ENCODE data around the gene KIF16B. TPM values are rescaled to one million over a fixed set of nuclear protein-coding genes. Genes with fewer than 3 reads are reported as not detected.

KIF16B gene
- total and polyA plus RNA-seq, 2 of the 13 experiments (the other 11 are each of a cell fraction or from before 2014, with no cell fraction given): 6.9 to 18.0 TPM

- TF ChIP-seq HOXD1 (CRISPR knock-in tag; IDR thresholded peaks at IDR 0.05): no peak
- TF ChIP-seq ZIK1 (CRISPR knock-in tag; IDR thresholded peaks at IDR 0.05; ENCODE audit: borderline replicate concordance, low read depth): no peak
- TF ChIP-seq, protein P1, sequence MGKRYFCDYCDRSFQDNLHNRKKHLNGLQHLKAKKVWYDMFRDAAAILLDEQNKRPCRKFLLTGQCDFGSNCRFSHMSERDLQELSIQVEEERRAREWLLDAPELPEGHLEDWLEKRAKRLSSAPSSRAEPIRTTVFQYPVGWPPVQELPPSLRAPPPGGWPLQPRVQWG (CRISPR knock-in tag; IDR thresholded peaks at IDR 0.05; ENCODE audit: borderline replicate concordance, low read depth): no peak
- TF ChIP-seq SPEN (CRISPR knock-in tag; IDR thresholded peaks at IDR 0.05; ENCODE audit: low read depth): no peak
- TF ChIP-seq TOPORS (CRISPR knock-in tag; IDR thresholded peaks at IDR 0.05): no peak
- peak; percentile 81 for TF ChIP-seq GFI1 (CRISPR knock-in tag; IDR thresholded peaks at IDR 0.05; ENCODE audit: borderline replicate concordance)
- TF ChIP-seq RFXANK (CRISPR knock-in tag; IDR thresholded peaks at IDR 0.05): no peak
- TF ChIP-seq ZNF484 (CRISPR knock-in tag; IDR thresholded peaks at IDR 0.05; ENCODE audit: borderline replicate concordance, low read depth): no peak
- peak; percentile 98 for TF ChIP-seq TEAD3 (CRISPR knock-in tag; optimal IDR thresholded peaks at IDR 0.05; ENCODE audit: borderline replicate concordance)
- 0 out of 2 replicates have a peak, but pooled peaks have one; percentile 23 for TF ChIP-seq ZSCAN20 (CRISPR knock-in tag; IDR thresholded peaks at IDR 0.05; ENCODE audit: borderline replicate concordance)
- TF ChIP-seq ZNF30 (CRISPR knock-in tag; IDR thresholded peaks at IDR 0.05): no peak
- peak; percentile 95 for TF ChIP-seq HDAC2 (CRISPR knock-in tag; IDR thresholded peaks at IDR 0.05)
- TF ChIP-seq GTF2F1 (IDR thresholded peaks at IDR 0.05; ENCODE audit: low read length): no peak
- TF ChIP-seq PRDM10 (CRISPR knock-in tag; IDR thresholded peaks at IDR 0.05; ENCODE audit: low read depth): no peak
- TF ChIP-seq PHF21A (CRISPR knock-in tag; IDR thresholded peaks at IDR 0.05): peak; percentile 79
- peak; percentile 93 for TF ChIP-seq ZMYM4 (CRISPR knock-in tag; IDR thresholded peaks at IDR 0.05)
- peak; percentile 83 for TF ChIP-seq ISL2 (CRISPR knock-in tag; IDR thresholded peaks at IDR 0.05)
- no peak for TF ChIP-seq ZNF749 (CRISPR knock-in tag; IDR thresholded peaks at IDR 0.05; ENCODE audit: borderline replicate concordance)
- no peak for TF ChIP-seq ZSCAN25 (CRISPR knock-in tag; IDR thresholded peaks at IDR 0.05)
- TF ChIP-seq ZFP62 (CRISPR knock-in tag; IDR thresholded peaks at IDR 0.05): no peak
- TF ChIP-seq, protein P2, sequence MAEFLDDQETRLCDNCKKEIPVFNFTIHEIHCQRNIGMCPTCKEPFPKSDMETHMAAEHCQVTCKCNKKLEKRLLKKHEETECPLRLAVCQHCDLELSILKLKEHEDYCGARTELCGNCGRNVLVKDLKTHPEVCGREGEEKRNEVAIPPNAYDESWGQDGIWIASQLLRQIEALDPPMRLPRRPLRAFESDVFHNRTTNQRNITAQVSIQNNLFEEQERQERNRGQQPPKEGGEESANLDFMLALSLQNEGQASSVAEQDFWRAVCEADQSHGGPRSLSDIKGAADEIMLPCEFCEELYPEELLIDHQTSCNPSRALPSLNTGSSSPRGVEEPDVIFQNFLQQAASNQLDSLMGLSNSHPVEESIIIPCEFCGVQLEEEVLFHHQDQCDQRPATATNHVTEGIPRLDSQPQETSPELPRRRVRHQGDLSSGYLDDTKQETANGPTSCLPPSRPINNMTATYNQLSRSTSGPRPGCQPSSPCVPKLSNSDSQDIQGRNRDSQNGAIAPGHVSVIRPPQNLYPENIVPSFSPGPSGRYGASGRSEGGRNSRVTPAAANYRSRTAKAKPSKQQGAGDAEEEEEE (CRISPR knock-in tag; IDR thresholded peaks at IDR 0.05; ENCODE audit: borderline replicate concordance): no peak
- TF ChIP-seq MED1 (CRISPR knock-in tag; IDR thresholded peaks at IDR 0.05): peak; percentile 83
- no peak for TF ChIP-seq THAP7 (CRISPR knock-in tag; IDR thresholded peaks at IDR 0.05)
- TF ChIP-seq ZNF33A (CRISPR knock-in tag; IDR thresholded peaks at IDR 0.05; ENCODE audit: borderline replicate concordance): no peak
- TF ChIP-seq, protein P3, sequence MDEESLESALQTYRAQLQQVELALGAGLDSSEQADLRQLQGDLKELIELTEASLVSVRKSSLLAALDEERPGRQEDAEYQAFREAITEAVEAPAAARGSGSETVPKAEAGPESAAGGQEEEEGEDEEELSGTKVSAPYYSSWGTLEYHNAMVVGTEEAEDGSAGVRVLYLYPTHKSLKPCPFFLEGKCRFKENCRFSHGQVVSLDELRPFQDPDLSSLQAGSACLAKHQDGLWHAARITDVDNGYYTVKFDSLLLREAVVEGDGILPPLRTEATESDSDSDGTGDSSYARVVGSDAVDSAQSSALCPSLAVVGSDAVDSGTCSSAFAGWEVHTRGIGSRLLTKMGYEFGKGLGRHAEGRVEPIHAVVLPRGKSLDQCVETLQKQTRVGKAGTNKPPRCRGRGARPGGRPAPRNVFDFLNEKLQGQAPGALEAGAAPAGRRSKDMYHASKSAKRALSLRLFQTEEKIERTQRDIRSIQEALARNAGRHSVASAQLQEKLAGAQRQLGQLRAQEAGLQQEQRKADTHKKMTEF (CRISPR knock-in tag; IDR thresholded peaks at IDR 0.05): peak; percentile 72; the same call in 1 of the 2 replicates
These were observed 98.0 kb downstream of the KIF16B start (continued) for GRCh38 chr20:16475225-16475624.
